ENCODE results near the gene FKBP5.

- TF ChIP-seq CTCF (conservative IDR thresholded peaks at IDR 0.05; ENCODE audit: low read length) (no peak), EZH2phosphoT487 (IDR thresholded peaks at IDR 0.05; ENCODE audit: borderline replicate concordance, low read depth, low read length) (no peak)
These were observed 45.6 kb downstream of the FKBP5 start for GRCh38 chr6:35643162-35643535.
